HG03066 (cell line): ENCODE results near the gene AP1G2.

Experiments
- ATAC-seq: cut with Tn5 transposase; IDR thresholded peaks from one replicate; pipeline ENCODE4 v1.9.1; 2021; ENCODE audit warnings: low read depth; ENCODE audit not compliant: unreplicated experiment

The AP1G2 gene

GRCh38 chr14:23572836-23573235 is 5.2 kb upstream of the AP1G2 start:
- ATAC-seq: no peak

GRCh38 chr14:23572524-23572828 is 4.9 kb upstream of the AP1G2 start:
- no peak for ATAC-seq

GRCh38 chr14:23571701-23572523 is 4.3 kb upstream of the AP1G2 start:
- no peak for ATAC-seq

GRCh38 chr14:23570806-23571483 is 3.4 kb upstream of the AP1G2 start:
- ATAC-seq: no peak

- no peak for ATAC-seq
These were observed 2.0 kb upstream of the AP1G2 start for GRCh38 chr14:23569443-23570151.

- no peak for ATAC-seq
These were observed 1.2 kb upstream of the AP1G2 start for GRCh38 chr14:23568600-23569331.

- ATAC-seq: no peak
These were observed 519 bp upstream of the AP1G2 start for GRCh38 chr14:23568021-23568599.

GRCh38 chr14:23566778-23567185 is 809 bp downstream of the AP1G2 start:
- peak; percentile 9 for ATAC-seq

GRCh38 chr14:23566112-23566777 is 1.3 kb downstream of the AP1G2 start:
- no peak for ATAC-seq

GRCh38 chr14:23565626-23566025 is 2.0 kb downstream of the AP1G2 start:
- no peak for ATAC-seq

- ATAC-seq: no peak
These were observed 2.7 kb downstream of the AP1G2 start for GRCh38 chr14:23564876-23565275.

- no peak for ATAC-seq
These were observed 3.3 kb downstream of the AP1G2 start for GRCh38 chr14:23564181-23564812.

- ATAC-seq: no peak
These were observed 4.0 kb downstream of the AP1G2 start for GRCh38 chr14:23563473-23564180.

GRCh38 chr14:23562822-23563472 is 4.6 kb downstream of the AP1G2 start:
- no peak for ATAC-seq

GRCh38 chr14:23561873-23562821 is 5.4 kb downstream of the AP1G2 start:
- no peak for ATAC-seq

GRCh38 chr14:23561259-23561658 is 6.3 kb downstream of the AP1G2 start:
- ATAC-seq: no peak

GRCh38 chr14:23559926-23560520 is 7.6 kb downstream of the AP1G2 start:
- no peak for ATAC-seq
